ENCODE results near the gene CAB39.

CAB39 gene

DNA sequence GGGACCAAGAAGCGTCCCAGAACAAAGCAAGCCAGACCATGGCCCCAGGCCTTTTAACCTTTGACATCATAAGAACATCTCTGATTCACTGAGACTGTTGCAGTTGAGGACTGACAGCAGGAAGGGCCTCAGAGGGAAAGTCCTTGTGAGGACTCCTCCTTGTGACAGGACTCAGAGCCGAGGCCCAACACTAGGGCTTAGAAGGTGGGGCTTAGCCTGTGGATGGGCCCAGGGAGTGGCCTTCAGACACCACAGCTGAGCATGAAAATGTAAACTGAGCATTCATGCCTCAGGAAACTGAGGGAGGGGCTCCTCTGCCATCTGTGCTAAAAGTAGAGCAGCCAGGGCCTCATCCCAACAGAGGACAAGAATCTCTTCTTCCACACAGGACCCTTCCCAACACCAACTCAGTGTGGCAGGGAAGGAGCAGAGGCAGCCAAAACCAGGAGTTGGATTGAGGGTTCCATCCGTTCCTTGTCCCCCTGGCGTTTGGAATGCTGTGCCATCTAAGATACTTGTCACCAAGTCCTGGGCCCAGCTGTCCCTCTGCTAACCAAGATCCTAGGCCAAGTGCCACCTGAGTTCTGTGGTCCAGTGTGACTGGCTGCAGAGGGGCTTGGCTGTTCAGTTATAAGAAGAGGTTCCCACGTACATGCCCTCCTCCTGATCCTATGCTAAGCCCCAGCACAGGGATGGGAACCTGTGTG lies 37.5 kb upstream of the CAB39 start:
- TF ChIP-seq, protein P1, sequence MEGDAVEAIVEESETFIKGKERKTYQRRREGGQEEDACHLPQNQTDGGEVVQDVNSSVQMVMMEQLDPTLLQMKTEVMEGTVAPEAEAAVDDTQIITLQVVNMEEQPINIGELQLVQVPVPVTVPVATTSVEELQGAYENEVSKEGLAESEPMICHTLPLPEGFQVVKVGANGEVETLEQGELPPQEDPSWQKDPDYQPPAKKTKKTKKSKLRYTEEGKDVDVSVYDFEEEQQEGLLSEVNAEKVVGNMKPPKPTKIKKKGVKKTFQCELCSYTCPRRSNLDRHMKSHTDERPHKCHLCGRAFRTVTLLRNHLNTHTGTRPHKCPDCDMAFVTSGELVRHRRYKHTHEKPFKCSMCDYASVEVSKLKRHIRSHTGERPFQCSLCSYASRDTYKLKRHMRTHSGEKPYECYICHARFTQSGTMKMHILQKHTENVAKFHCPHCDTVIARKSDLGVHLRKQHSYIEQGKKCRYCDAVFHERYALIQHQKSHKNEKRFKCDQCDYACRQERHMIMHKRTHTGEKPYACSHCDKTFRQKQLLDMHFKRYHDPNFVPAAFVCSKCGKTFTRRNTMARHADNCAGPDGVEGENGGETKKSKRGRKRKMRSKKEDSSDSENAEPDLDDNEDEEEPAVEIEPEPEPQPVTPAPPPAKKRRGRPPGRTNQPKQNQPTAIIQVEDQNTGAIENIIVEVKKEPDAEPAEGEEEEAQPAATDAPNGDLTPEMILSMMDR (IDR thresholded peaks at IDR 0.05; ENCODE audit: control insufficient read depth, insufficient read depth, low read depth, low read length, missing control alignments) = no peak

DNA sequence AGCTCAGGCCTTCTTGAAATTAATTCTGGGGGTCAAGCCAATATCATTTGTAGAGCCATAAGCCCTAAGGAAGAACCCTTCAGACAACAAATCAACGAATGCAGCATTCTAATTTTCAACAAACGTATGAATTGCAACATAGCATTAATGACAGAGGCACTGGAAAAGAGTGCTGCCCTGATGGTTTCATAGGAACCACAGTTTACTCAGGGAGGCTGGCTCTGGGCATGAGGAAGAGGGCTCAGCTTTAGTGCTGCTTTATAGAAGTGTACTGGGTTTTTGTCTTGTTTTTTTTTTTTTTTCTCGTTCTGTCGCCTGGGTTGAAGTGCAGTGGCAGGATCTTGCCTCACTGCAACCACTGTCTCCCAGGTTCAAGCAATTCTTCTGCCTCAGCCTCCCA lies 36.1 kb upstream of the CAB39 start:
- TF ChIP-seq, protein P1 (IDR thresholded peaks at IDR 0.05; ENCODE audit: control insufficient read depth, insufficient read depth, low read depth, low read length, missing control alignments) = no peak
- DNase-seq (ENCODE audit: low read depth) = no peak
- H3K4me3 ChIP-seq (ENCODE audit: control insufficient read depth, low read depth, low read length) = no peak overlapping the region

More for the DNA sequence above, 37.5 kb upstream of the CAB39 start:
- H3K4me3 ChIP-seq (ENCODE audit: control insufficient read depth, low read depth, low read length) = no peak overlapping the region
- no peak for DNase-seq (ENCODE audit: low read depth)

DNA sequence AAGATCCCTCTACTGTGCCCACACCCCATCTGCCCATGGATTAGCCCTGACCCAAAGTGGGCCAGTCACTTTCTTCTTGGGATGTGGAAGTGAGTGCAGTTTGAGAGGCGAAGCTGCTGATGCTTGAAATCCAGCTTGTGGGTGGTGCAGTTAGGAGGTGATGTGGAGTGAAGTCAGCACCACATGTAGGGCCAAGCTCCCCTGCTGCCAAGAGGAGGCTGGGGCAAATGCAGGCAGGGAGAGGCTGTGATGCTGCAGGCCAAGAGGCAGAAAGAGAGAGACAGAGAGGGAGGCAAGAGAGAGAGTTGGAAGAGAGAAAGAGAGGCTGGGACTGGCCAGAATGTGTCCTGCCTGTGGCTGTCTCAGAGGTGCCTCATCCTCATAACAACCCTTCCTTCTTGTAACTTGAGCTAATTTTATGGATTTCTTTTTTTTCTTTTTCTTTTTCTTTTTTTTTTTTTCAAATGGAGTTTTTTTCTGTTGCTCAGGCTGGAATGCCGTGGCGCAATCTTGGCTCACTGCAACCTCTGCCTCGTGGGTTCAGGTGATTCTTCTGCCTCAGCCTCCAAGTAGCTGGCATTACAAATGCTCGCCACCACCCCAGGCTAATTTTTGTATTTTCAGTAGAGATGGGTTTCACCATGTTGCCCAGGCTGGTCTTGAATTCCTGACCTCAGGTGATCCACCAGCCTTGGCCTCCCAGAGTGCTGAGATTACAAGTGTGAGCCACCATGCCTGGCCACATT lies 35.3 kb upstream of the CAB39 start:
- TF ChIP-seq, protein P1 (IDR thresholded peaks at IDR 0.05; ENCODE audit: control insufficient read depth, insufficient read depth, low read depth, low read length, missing control alignments) = no peak
- DNase-seq (ENCODE audit: low read depth) = peak; percentile 24
- H3K4me3 ChIP-seq (ENCODE audit: control insufficient read depth, low read depth, low read length) = no peak overlapping the region

DNA sequence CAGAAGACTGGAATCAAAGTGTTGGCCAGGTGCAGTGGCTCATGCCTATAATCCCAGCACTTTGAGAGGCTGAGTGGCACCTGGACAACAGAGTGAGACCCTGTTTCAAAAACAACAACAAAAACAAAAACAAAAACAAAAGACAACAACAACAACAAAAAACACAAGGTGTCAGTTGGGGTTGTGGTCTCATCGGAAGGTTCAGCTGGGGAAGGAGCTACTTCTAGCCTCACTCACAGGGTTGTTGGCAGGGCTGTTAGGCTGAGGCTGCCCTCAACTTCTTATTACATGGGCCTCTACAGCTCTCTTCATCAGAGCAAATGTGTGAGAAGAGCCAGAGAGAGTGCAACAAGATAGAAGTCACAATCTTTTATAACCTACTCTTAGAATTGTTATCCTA lies 34.6 kb upstream of the CAB39 start:
- TF ChIP-seq, protein P1 (IDR thresholded peaks at IDR 0.05; ENCODE audit: control insufficient read depth, insufficient read depth, low read depth, low read length, missing control alignments) = no peak
- no peak for DNase-seq (ENCODE audit: low read depth)

DNA sequence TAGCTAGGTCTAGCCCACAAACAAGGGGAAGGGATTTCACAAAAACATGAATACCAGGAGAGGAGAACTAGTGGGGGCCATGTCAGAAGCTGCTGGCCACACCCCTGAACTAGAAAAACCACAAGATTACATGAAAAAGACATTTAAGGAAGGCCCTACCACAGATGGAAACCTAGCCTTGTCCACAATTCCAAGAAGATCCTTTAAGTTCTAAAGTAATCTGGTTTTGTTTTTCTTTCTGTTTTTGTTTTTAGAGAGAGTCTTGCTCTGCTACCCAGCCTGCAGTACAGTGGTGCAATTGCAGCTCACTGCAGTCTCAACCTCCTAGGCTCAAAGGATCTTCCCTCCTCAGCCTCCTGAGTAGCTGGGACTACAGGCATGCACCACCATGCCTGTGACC lies 34.2 kb upstream of the CAB39 start:
- H3K4me3 ChIP-seq (ENCODE audit: control insufficient read depth, low read depth, low read length) = no peak overlapping the region
- TF ChIP-seq, protein P1 (IDR thresholded peaks at IDR 0.05; ENCODE audit: control insufficient read depth, insufficient read depth, low read depth, low read length, missing control alignments) = no peak
- DNase-seq (ENCODE audit: low read depth) = no peak

More for the DNA sequence above, 34.6 kb upstream of the CAB39 start:
- H3K4me3 ChIP-seq (ENCODE audit: control insufficient read depth, low read depth, low read length) = no peak overlapping the region

DNA sequence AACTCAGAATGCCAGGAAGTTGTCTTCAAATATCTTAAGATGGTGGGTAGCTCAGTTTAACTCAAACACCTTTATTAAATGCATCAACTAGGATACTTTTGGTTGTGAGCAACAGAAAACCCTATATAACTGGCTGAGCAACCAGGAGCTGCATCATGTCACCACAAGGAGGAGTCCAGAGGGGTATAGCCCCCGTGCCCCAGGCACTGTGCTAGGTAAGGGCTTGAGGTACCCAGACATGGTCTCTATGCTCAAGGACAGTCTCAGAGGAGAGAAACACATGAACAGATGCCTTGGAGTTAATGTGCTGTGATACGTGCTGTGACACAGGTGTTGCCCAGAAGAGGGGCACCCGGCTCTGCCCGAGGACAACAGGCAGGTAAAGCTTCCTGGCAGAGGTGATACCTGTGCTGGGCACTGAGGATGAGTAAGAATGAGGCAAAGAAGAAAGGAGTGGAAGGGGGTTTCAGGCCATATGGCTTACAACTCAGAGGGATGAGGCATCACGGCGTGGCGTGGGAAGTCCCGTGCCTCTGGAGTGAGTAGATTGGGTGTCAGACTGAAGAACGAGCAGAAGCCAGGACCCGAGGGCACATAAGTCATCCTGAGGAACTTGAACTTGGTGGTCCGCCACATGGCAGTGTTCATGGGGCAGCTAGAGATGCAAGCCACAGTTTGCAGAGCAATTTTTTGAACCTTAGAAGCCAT lies 32.0 kb upstream of the CAB39 start:
- DNase-seq (ENCODE audit: low read depth) = no peak
- H3K4me3 ChIP-seq (ENCODE audit: control insufficient read depth, low read depth, low read length) = no peak overlapping the region
- TF ChIP-seq, protein P1 (IDR thresholded peaks at IDR 0.05; ENCODE audit: control insufficient read depth, insufficient read depth, low read depth, low read length, missing control alignments) = no peak
